OCI-LY7 (cell line): ENCODE measurements around the gene MCCC1. TPM values are rescaled to one million over a fixed set of nuclear protein-coding genes. Genes with fewer than 3 reads are reported as not detected.
A peak's percentile ranks its signal among the peaks of the same experiment; 100 is the strongest.

ENCODE experiments used
- BruUV-seq: library from RNA; stranded (reverse); fragments of 400-500 nt; replicated peaks from 2 replicates; lab custom pipeline; 2021; lab: Mats Ljungman, UMichigan
- CTCF ChIA-PET: fragments of 300-600 bp; sonication (Branson Sonifier 250); formaldehyde crosslinking; loops from one replicate; lab custom pipeline; 2022; ENCODE audit warnings: antibody characterized with exemption; ENCODE audit not compliant: unreplicated experiment; lab: Charles Lee
- POLR2A ChIA-PET: fragments of 300-600 bp; sonication (Branson Sonifier 250); formaldehyde crosslinking; loops from one replicate; lab custom pipeline; 2022; ENCODE audit warnings: antibody characterized with exemption; lab: Charles Lee
- DNase-seq: peaks from one replicate; pipeline ENCODE4 v3.0.0-alpha.2; 2015; ENCODE audit warnings: low spot score
- H2AFZ ChIP-seq: fragments of 200-600 bp; sonication (generic), shearing (Covaris generic); 2 replicates; pipeline ENCODE4 v1.6.1; 2014; ENCODE audit warnings: mild to moderate bottlenecking, antibody characterized with exemption, low read length, moderate library complexity
- H3K27ac ChIP-seq: fragments of 200-600 bp; sonication (generic); 2 replicates; pipeline ENCODE4 v1.5.1; 2014; ENCODE audit warnings: mixed run types, low read depth, mild to moderate bottlenecking, moderate library complexity, low read length, inconsistent platforms; ENCODE audit not compliant: poor library complexity, severe bottlenecking
- H3K36me3 ChIP-seq: fragments of 200-600 bp; sonication (generic); 2 replicates; pipeline ENCODE4 v1.6.1; 2014; ENCODE audit warnings: mild to moderate bottlenecking, antibody characterized with exemption, low read length, moderate library complexity, mixed read lengths; ENCODE audit not compliant: insufficient read depth
- H3K4me1 ChIP-seq: fragments of 200-600 bp; sonication (generic); 2 replicates; pipeline ENCODE4 v1.5.1; 2014; ENCODE audit warnings: mild to moderate bottlenecking, low read length; ENCODE audit not compliant: insufficient read depth, poor library complexity, severe bottlenecking
- H3K4me2 ChIP-seq: fragments of 200-600 bp; sonication (generic); 2 replicates; pipeline ENCODE4 v1.6.1; 2014; ENCODE audit warnings: mild to moderate bottlenecking, low read length
- H3K4me3 ChIP-seq: fragments of 200-600 bp; sonication (generic); 2 replicates; pipeline ENCODE4 v1.5.1; 2014; ENCODE audit warnings: mild to moderate bottlenecking, low read depth, low read length; ENCODE audit not compliant: poor library complexity, severe bottlenecking
- H3K79me2 ChIP-seq: fragments of 200-600 bp; sonication (generic); 2 replicates; pipeline ENCODE4 v1.6.1; 2016; ENCODE audit warnings: low read depth, mild to moderate bottlenecking, low read length, moderate library complexity, mixed read lengths; ENCODE audit not compliant: insufficient read depth
- H3K9me2 ChIP-seq: fragments of 200-600 bp; sonication (generic); 2 replicates; pipeline ENCODE4 v1.6.1; 2016; ENCODE audit warnings: mild to moderate bottlenecking, low read length, mixed read lengths; ENCODE audit not compliant: insufficient read depth
- H3K9me3 ChIP-seq: fragments of 200-600 bp; sonication (generic); 2 replicates; pipeline ENCODE4 v1.6.1; 2014; ENCODE audit warnings: mild to moderate bottlenecking, mixed run types, low read length, mixed read lengths
- H4K20me1 ChIP-seq: fragments of 200-600 bp; sonication (generic); 2 replicates; pipeline ENCODE4 v1.6.1; 2014; ENCODE audit warnings: mild to moderate bottlenecking, antibody characterized with exemption, low read length, moderate library complexity, mixed read lengths; ENCODE audit not compliant: insufficient read depth
- CTCF ChIP-seq: fragments of 200-600 bp; sonication (generic); conservative IDR thresholded peaks from 2 replicates; pipeline ENCODE4 v1.5.1; 2014; ENCODE audit warnings: mild to moderate bottlenecking, antibody characterized with exemption, low read length, moderate library complexity, mixed read lengths
- EZH2phosphoT487 ChIP-seq: fragments of 200-600 bp; sonication (generic); IDR thresholded peaks from 2 replicates; pipeline ENCODE4 v1.6.1; 2018; ENCODE audit warnings: low read depth, borderline replicate concordance, mild to moderate bottlenecking, mixed run types, antibody characterized with exemption, low read length, moderate library complexity, mixed read lengths
- intact Hi-C: fragments of 100-400 bp; cut with micrococcal nuclease; formaldehyde crosslinking; loops from one replicate; pipeline ENCODE4 v1.10.0; 2022; ENCODE audit not compliant: unreplicated experiment
- total RNA-seq, 2 experiments: library from RNA; depleted of rRNA in 1 of 2; stranded (reverse); fragments of >200 nt in 1 of 2; shearing (Covaris generic) in 1 of 2; gene quantifications; 2 replicates each; pipeline ENCODE4 v1.2.3, GENCODE V29; 2014 to 2022

MCCC1 gene
- total RNA-seq, 2 experiments from 2014 or later: 29.9 to 57.5 TPM

- TF ChIP-seq EZH2phosphoT487: no peak
- TF ChIP-seq CTCF: no peak
- no peak overlapping the region for H3K27ac ChIP-seq
- intact Hi-C loops: loop anchor here (2.0 to 5.0 kb wide), 2 partner anchors 72 to 205 kb away; no protein-coding TSS in a partner anchor
- CTCF ChIA-PET: no interaction called here
- no peak overlapping the region for H3K4me3 ChIP-seq
- no peak overlapping the region for H2AFZ ChIP-seq
- no peaks in the 10 kb centered on the region for H3K9me3 ChIP-seq
- no peaks in the 10 kb centered on the region for H3K36me3 ChIP-seq
- peak overlapping the region; percentile 93; the same call in 1 of the 2 replicates for H3K4me2 ChIP-seq
- H4K20me1 ChIP-seq: no peaks in the 10 kb centered on the region
- no peaks in the 10 kb centered on the region for H3K9me2 ChIP-seq
- no peaks in the 10 kb centered on the region for H3K79me2 ChIP-seq
- BruUV-seq: no TSS peak
- H3K4me1 ChIP-seq: peaks cover 32% of the 10 kb centered on the region
- no peak for DNase-seq
- POLR2A ChIA-PET: interaction anchor here (0.6 to 2.1 kb wide), 8 partner anchors 12 to 1159 kb away, joined by 3 to 10 read pairs (median 5); no protein-coding TSS in a partner anchor
These were observed 17.8 kb upstream of the MCCC1 start for GRCh38 chr3:183117056-183117455.

DNA sequence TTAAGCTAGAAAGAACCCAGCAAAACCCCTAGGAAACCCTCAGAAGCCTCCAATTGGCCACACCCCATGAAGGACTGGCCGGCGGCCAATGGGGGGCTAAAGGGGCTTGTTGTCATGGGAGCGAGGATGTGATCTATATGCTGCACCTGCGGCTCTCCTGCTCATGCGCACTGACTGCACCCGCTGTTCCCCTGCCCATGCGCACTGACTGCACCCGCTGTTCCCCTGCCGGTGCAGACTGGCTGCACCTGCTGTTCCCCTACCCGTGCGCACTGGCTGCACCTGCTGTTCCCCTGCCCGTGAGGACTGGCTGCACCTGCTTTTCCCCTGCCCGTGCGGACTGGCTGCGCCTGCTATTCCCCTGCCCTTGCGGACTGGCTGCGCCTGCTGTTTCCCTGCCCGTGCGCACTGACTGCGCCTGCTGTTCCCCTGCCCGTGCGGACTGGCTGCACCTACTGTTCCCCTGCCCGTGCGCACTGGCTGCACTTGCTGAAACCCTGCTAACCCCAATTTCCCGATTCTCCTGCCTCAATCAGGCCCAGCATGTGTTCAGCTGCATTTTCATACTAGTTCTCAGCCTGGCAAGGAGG is 16.8 kb upstream of the MCCC1 start:
- DNase-seq: peak; percentile 99
- intact Hi-C loops: loop anchor here (1.0 to 5.0 kb wide), 4 partner anchors 17 to 402 kb away; partner anchors contain the start of gene MCCC1
- CTCF ChIA-PET: interaction anchor here (0.6 kb wide), 1 partner anchor 464 kb away, joined by 3 read pairs; no protein-coding TSS in a partner anchor
- no peaks in the 10 kb centered on the region for H3K36me3 ChIP-seq
- peaks cover 32% of the 10 kb centered on the region for H3K4me1 ChIP-seq
- no TSS peak for BruUV-seq
- H3K4me2 ChIP-seq: peak overlapping the region; percentile 93
- H4K20me1 ChIP-seq: no peaks in the 10 kb centered on the region
- POLR2A ChIA-PET: interaction anchor here (0.6 to 2.1 kb wide), 11 partner anchors 8 to 1030 kb away, joined by 3 to 10 read pairs (median 4); partner anchors contain the start of genes EIF2B5 and MCCC1
- H2AFZ ChIP-seq: peak overlapping the region; percentile 80
- H3K4me3 ChIP-seq: peak overlapping the region; percentile 56
- no peaks in the 10 kb centered on the region for H3K9me3 ChIP-seq
- H3K27ac ChIP-seq: peak overlapping the region; percentile 67
- TF ChIP-seq CTCF (no peak), EZH2phosphoT487 (no peak)
- H3K79me2 ChIP-seq: no peaks in the 10 kb centered on the region
- no peaks in the 10 kb centered on the region for H3K9me2 ChIP-seq
